Activated CD4-positive, alpha-beta T cell treated with anti-CD3 and anti-CD28 coated beads, Interleukin-2, amount 10 ng/mL, durations not matched to agents 7 days and 5 days (primary cell): ENCODE results near the gene RBM19. TPM values are rescaled to one million over a fixed set of nuclear protein-coding genes. Genes with fewer than 3 reads are reported as not detected.

Source experiments
- CTCF ChIA-PET: fragments of 350-600 bp; sonication (Branson Sonifier 250); formaldehyde crosslinking; loops from one replicate; lab custom pipeline; 2021; ENCODE audit warnings: antibody characterized with exemption; lab: Charles Lee
- POLR2A ChIA-PET: fragments of 350-600 bp; sonication (Branson Sonifier 250); formaldehyde crosslinking; loops from one replicate; lab custom pipeline; 2021; ENCODE audit warnings: antibody characterized with exemption; lab: Charles Lee
- DNase-seq: peaks from one replicate; pipeline ENCODE4 v3.0.0-alpha.2; 2020
- H3K27ac Mint-ChIP-seq: one replicate; pipeline ENCODE4 v1.8.0; 2021; ENCODE audit warnings: mild to moderate bottlenecking, moderate library complexity, mixed read lengths
- H3K27me3 Mint-ChIP-seq: one replicate; pipeline ENCODE4 v1.8.0; 2021; ENCODE audit warnings: mixed read lengths
- H3K36me3 Mint-ChIP-seq: one replicate; pipeline ENCODE4 v1.8.0; 2021; ENCODE audit warnings: low read depth, mixed read lengths
- H3K4me1 Mint-ChIP-seq: one replicate; pipeline ENCODE4 v1.8.0; 2021; ENCODE audit warnings: mixed read lengths
- H3K4me3 Mint-ChIP-seq: one replicate; pipeline ENCODE4 v1.8.0; 2021; ENCODE audit warnings: mild to moderate bottlenecking, moderate library complexity, mixed read lengths
- H3K9me3 Mint-ChIP-seq: one replicate; pipeline ENCODE4 v1.8.0; 2021; ENCODE audit warnings: mixed read lengths
- total RNA-seq, 2 experiments: library from RNA; stranded (reverse); gene quantifications; one replicate each; pipeline ENCODE4 v1.2.3, GENCODE V29; 2021

RBM19 gene, protein sequence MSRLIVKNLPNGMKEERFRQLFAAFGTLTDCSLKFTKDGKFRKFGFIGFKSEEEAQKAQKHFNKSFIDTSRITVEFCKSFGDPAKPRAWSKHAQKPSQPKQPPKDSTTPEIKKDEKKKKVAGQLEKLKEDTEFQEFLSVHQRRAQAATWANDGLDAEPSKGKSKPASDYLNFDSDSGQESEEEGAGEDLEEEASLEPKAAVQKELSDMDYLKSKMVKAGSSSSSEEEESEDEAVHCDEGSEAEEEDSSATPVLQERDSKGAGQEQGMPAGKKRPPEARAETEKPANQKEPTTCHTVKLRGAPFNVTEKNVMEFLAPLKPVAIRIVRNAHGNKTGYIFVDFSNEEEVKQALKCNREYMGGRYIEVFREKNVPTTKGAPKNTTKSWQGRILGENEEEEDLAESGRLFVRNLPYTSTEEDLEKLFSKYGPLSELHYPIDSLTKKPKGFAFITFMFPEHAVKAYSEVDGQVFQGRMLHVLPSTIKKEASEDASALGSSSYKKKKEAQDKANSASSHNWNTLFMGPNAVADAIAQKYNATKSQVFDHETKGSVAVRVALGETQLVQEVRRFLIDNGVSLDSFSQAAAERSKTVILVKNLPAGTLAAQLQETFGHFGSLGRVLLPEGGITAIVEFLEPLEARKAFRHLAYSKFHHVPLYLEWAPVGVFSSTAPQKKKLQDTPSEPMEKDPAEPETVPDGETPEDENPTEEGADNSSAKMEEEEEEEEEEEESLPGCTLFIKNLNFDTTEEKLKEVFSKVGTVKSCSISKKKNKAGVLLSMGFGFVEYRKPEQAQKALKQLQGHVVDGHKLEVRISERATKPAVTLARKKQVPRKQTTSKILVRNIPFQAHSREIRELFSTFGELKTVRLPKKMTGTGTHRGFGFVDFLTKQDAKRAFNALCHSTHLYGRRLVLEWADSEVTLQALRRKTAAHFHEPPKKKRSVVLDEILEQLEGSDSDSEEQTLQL
- total RNA-seq, result 10 to 100 TPM; 36.0 to 39.0 TPM

DNA sequence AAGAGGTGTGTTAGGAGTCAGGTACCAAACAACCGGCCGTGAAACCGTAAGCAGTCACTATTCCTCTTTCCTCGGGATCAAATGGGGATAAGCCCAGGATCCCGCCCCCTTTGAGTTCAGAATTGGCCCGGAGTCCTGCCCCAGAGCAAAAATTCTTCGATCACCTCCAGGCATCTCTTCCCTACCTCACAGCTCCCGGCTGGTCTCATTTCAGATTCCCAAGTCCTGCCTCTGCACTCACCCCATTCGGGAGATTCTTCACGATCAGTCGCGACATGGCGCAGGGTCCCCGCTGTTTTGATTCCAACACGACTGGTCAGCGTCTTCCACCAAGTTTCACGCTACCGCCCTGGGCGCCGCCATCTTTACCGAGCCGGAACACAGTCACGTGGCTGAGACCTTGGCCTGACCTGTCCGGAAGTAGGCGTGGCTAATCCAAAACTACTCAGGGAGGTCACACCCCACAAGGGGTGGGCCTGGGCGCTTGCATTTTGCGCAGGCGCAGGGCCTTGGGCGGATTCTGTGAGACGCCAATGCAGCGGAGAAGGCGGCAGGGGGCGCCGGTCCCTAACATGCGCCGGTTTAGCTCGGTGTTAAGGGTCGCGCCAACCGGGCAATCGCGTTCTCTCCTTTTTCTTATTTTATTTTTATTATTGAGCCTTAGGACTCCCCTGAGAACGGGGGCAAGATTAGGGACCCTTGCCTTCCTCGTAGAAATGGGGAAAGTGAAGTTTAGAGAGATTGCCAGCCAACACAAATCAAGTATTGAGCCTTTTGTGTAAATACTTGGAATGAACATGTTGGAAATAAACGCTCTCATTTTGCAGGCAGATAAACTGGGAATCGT lies at the start of gene RBM19:
Gene RBM19, minus strand, starts transcription at position 375 of the 847 bp plus-strand sequence. Its CDS starts 98 bp downstream, at position 277.
- H3K4me1 Mint-ChIP-seq, result peaks cover 54% of the 10 kb centered on the region
- peak; percentile 99 for DNase-seq
- H3K36me3 Mint-ChIP-seq, result peaks cover 12% of the 10 kb centered on the region
- H3K9me3 Mint-ChIP-seq, result no peaks in the 10 kb centered on the region
- H3K27me3 Mint-ChIP-seq, result peaks cover 2% of the 10 kb centered on the region
- peak within 1 kb of the TSS; percentile 98 for H3K27ac Mint-ChIP-seq
- CTCF ChIA-PET, result interaction anchor here (0.9 to 3.8 kb wide), 9 partner anchors 10 to 514 kb away, joined by 3 to 18 read pairs (median 4); no protein-coding TSS in a partner anchor
- peak within 1 kb of the TSS; percentile 93 for H3K4me3 Mint-ChIP-seq
- POLR2A ChIA-PET, result interaction anchor here (1.0 kb wide), 1 partner anchor 14 kb away, joined by 3 read pairs; no protein-coding TSS in a partner anchor

DNA sequence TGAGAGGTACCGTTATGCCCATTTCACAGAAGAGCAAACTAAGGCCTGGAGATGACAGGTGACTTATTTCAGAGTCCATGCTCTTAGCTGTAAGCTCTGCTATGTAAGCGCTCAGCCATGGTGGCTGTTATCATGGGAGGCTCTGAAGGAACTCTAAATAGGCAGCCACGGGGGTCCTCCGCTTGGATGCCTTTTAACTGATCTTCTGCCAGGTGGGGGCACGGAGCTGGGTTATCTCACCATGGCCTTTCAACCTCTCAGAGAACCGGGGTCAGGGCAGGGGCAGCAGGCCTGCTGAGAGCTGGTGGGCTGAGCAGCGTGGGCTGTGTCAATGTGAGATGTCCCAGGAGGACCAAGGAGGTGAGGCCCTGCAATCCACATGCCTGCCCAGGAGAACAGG lies 49.7 kb upstream of the RBM19 start:
- no peak overlapping the region for H3K4me3 Mint-ChIP-seq
- peaks cover 2% of the 10 kb centered on the region for H3K9me3 Mint-ChIP-seq
- no peaks in the 10 kb centered on the region for H3K4me1 Mint-ChIP-seq

DNA sequence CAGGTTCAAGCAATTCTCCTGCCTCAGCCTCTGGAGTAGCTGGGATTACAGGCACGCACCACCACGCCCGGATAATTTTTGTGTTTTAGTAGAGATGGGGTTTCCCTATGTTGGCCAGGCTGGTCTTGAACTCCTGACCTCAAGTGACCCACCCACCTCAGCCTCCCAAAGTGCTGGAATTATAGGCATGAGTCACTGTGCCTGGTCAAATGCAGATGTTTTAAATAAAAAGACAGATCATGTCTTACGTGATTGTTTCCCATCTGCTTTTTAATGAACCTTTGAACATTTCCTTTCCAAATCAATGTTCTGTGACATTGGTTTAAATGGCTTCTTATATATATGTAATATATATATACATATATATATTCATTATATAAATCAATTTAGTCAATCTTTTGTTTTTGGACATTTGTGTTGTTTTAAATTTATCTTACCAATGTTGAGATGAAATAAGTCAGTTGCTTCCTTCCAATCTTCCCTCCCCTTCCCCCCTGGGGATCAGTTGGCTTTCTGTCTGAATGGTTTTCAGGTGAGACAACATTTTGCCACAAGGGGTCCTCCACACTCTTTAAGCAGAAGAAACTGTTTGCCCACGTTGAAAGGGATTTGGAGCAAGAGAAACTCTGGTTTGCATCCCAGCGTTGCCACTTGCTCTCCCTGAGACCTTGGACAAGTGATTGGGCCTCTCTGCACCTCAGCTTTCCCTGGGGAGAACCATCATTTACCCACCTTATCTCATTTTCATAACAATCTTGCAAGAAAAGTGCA lies 47.6 kb upstream of the RBM19 start:
- no peak overlapping the region for H3K27ac Mint-ChIP-seq
- CTCF ChIA-PET, result no interaction called here
- H3K36me3 Mint-ChIP-seq, result no peaks in the 10 kb centered on the region
- no peaks in the 10 kb centered on the region for H3K4me1 Mint-ChIP-seq
- peaks cover 2% of the 10 kb centered on the region for H3K9me3 Mint-ChIP-seq
- no peak overlapping the region for H3K4me3 Mint-ChIP-seq
- no peak for DNase-seq
- H3K27me3 Mint-ChIP-seq, result peaks cover 8% of the 10 kb centered on the region
- POLR2A ChIA-PET, result no interaction called here

More for the DNA sequence above, 49.7 kb upstream of the RBM19 start:
- no peaks in the 10 kb centered on the region for H3K36me3 Mint-ChIP-seq
- peaks cover 3% of the 10 kb centered on the region for H3K27me3 Mint-ChIP-seq
- CTCF ChIA-PET, result interaction anchor here (0.6 to 1.0 kb wide), 2 partner anchors 242 to 464 kb away, joined by 4 read pairs; no protein-coding TSS in a partner anchor
- POLR2A ChIA-PET, result no interaction called here
- no peak overlapping the region for H3K27ac Mint-ChIP-seq
- DNase-seq, result no peak

DNA sequence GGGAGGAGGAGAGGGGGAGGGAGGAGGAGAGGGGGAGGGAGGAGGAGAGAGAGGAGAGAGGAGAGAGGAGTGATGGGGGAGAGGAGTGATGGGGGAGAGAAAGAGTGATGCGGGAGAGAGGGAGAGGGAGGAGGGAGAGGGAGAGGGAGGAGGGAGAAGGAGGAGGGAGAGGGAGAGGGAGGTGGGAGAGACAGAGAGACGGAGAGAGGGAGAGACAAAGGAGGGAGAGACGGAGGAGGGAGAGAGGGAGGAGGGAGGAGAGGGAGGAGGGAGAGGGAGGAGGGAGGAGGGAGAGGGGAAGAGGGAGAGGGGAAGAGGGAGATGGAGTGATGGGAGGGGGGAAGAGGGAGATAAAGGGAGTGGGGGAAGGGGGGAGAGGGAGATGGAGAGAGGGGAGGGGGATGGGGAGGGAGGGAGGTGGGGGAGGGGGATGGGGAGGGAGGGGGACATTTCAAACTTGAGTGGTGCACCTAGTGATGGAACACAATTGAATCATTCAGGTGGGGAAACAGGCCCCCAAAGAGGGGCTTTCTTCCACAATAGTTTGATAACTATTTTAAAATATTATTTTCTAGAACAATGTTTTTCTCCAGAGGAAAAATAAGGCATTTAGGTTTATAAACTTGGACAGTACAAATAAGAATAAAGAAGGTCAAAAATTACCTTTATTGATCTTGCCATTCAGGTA lies 46.8 kb upstream of the RBM19 start:
- H3K9me3 Mint-ChIP-seq, result peaks cover 2% of the 10 kb centered on the region
- ChIA-PET CTCF (no interaction called here), POLR2A (no interaction called here)
- H3K27ac Mint-ChIP-seq, result no peak overlapping the region
- peaks cover 8% of the 10 kb centered on the region for H3K27me3 Mint-ChIP-seq
- no peak overlapping the region for H3K4me3 Mint-ChIP-seq
- no peak for DNase-seq
- no peaks in the 10 kb centered on the region for H3K4me1 Mint-ChIP-seq
- H3K36me3 Mint-ChIP-seq, result no peaks in the 10 kb centered on the region

DNA sequence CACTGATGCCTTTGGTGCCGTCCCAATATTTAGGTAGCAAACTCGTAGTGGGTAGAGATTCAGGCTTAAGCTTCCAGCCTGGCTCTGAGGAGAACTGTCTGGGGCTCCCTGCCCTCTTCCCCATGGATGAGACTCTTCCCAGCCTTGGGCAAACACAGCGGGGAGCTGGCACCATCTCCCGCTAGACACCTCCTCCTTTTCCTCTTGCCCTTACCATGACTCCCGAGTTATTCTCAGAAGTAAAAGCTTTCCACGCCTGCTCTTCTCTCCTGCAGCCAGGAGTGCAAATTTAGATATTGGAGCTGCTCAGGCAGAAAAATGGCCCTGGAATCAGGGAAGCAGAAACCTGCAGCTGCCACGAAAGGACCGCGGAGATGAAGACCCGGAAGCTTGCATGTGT lies 45.6 kb upstream of the RBM19 start:
- Mint-ChIP-seq H3K27ac (no peak overlapping the region), H3K4me3 (no peak overlapping the region), H3K4me1 (no peaks in the 10 kb centered on the region), H3K9me3 (peaks cover 2% of the 10 kb centered on the region), H3K36me3 (no peaks in the 10 kb centered on the region), H3K27me3 (peaks cover 8% of the 10 kb centered on the region)
- POLR2A ChIA-PET, result no interaction called here
- CTCF ChIA-PET, result no interaction called here
- DNase-seq, result no peak

DNA sequence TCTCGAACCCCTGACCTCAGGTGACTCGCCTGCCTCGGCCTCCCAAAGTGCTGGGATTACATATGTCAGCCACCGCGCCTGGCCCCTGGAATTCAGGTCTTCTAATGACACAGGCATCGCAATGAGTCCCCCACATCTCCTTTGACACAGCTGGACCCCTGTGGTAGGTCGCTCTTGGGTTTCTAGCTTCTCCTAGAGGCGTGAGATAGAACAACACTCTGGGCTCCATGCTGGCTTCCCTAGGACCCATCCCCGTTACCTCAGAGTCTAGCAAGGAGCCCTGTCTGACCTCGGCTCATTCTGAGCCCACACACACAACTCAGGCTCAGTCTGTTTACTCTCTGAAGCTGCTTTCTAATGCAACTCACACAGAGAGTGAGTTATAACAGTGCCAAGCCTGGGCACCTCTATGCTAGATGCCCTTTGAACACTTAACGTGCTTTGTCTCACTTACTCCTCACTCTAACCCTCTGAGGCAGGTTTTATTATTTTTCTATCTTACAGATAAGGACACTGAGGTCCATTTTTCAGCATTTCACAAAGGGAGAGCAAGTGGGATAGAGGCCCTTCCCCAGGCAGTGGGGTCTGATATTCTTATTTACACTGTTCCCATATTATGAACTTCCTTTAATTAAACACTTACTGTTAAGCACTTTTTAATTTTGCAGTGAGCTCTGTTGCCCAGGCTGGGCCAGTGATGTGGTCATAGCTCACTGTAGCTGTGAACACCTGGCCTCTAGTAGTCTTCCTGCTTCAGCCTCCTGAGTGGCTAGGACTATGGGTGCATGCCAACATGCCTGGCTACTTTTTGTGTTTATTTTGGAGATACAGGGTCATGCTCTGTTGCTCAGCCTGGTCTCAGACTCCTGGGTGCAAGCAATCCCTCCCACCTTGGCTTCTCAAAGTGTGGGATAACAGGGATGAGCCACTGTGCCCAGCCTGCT lies 40.6 kb upstream of the RBM19 start:
- Mint-ChIP-seq H3K4me1 (no peaks in the 10 kb centered on the region), H3K36me3 (no peaks in the 10 kb centered on the region), H3K4me3 (no peak overlapping the region), H3K27ac (no peak overlapping the region), H3K9me3 (no peaks in the 10 kb centered on the region), H3K27me3 (peaks cover 5% of the 10 kb centered on the region)
- ChIA-PET POLR2A (no interaction called here), CTCF (no interaction called here)
- no peak for DNase-seq

DNA sequence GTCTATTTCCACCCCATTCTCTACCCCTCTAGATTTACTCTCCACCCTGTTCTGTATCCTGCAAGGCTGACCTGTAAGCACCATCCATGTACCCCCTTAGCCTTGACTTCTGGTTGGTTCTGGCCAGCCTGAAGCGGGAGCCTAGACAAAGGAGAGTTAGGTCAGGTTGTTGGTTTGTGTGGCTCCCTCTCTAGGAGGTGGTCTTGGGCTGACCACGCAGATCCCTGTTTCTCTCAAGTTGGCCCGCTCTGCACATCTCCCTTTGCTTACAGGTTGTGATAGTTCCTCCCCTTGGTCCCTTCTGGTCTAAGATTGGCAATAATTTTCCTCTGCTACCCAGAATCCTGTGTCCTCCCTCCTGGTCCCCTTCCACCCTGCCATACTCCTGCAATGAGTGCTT lies 38.3 kb upstream of the RBM19 start:
- peaks cover 5% of the 10 kb centered on the region for H3K27me3 Mint-ChIP-seq
- ChIA-PET POLR2A (no interaction called here), CTCF (interaction anchor here (1.5 kb wide), 1 partner anchor 16 kb away, joined by 4 read pairs; no protein-coding TSS in a partner anchor)
- no peaks in the 10 kb centered on the region for H3K4me1 Mint-ChIP-seq
- no peaks in the 10 kb centered on the region for H3K9me3 Mint-ChIP-seq
- H3K4me3 Mint-ChIP-seq, result no peak overlapping the region
- H3K27ac Mint-ChIP-seq, result no peak overlapping the region
- no peaks in the 10 kb centered on the region for H3K36me3 Mint-ChIP-seq
- DNase-seq, result no peak

DNA sequence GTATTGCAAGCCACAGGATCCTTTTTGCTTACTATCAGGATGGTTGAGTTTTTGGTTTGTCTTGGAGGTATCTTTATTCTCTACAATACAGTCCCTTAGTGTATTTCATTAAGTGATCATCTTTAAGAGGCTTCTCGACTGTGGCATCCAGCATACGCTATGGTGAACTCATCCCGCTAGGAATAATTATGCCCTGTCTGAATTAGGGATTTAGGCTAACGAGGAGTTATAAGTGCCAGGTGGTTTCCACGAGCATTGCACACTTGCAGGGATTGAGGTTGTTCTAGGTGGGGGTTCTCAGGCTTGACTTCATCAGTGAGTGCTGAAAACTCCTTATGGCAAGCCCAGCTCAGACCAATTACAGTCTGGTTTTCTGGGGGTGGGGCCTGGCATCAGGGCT lies 37.2 kb upstream of the RBM19 start:
- Mint-ChIP-seq H3K27ac (no peak overlapping the region), H3K9me3 (no peaks in the 10 kb centered on the region), H3K27me3 (no peaks in the 10 kb centered on the region), H3K4me3 (no peak overlapping the region), H3K36me3 (no peaks in the 10 kb centered on the region), H3K4me1 (no peaks in the 10 kb centered on the region)
- DNase-seq, result no peak
- POLR2A ChIA-PET, result no interaction called here
- CTCF ChIA-PET, result no interaction called here

DNA sequence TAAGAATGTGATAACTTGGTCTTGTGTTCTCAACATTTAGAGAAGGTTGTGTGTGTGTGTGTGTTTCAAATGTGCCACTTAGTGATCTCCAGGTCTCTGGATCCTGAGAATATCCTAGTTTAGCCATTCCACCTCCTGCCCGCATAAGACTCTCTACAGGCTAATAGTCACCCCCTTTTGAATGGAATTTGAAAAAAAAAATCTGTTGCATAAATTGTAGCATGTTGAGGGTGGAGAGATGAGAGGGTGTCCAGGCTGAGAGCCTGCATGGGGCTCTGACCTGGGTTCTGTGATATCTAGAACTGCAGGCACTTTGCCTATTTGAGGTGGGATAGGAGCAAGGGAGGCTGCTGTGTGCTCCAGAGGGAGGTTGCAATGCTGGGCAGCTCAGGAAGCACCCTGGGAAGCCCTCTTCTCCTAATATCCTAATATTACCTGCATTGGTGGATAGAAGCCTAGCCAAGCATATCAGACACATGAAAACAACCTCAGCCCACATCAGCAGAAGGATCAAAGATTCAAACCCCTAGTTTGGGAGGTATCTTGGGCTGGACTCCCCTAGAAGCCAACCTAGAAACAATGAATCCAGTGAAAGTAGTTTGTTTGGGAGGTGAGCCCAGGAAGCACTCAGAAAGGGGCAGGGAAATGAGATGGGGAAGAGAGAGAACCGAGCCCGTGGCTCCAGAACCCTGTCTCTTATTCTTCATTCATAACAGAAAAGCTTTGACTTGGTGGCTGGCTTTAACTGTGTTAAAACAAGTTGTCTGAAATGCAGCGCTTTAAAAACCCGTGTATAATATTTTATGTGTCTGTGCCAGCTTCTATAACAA lies 35.6 kb upstream of the RBM19 start:
- Mint-ChIP-seq H3K27me3 (no peaks in the 10 kb centered on the region), H3K27ac (no peak overlapping the region), H3K9me3 (no peaks in the 10 kb centered on the region), H3K4me1 (no peaks in the 10 kb centered on the region), H3K36me3 (no peaks in the 10 kb centered on the region), H3K4me3 (no peak overlapping the region)
- ChIA-PET CTCF (interaction anchor here (1.0 kb wide), 1 partner anchor 498 kb away, joined by 3 read pairs; no protein-coding TSS in a partner anchor), POLR2A (no interaction called here)
- DNase-seq, result no peak

DNA sequence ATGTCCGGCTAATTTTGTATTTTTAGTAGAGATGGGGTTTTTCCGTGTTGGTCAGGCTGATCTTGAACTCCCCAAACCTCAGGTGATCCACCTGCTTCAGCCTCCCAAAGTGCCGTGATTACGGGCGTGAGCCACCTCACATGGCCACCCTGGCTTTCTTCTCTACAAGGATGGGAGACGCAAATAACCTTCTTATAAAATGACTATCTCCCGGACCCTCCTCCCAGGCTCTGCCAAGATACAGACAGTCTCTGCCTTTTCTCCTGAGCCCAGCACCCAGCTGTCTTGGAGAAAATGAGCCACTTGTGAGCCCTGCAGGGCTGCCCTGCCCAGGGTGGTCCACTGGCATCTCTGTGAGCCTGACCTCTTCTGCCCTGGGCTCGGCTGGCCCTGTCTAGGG lies 34.7 kb upstream of the RBM19 start:
- Mint-ChIP-seq H3K27ac (no peak overlapping the region), H3K4me1 (no peaks in the 10 kb centered on the region), H3K27me3 (peaks cover 4% of the 10 kb centered on the region), H3K4me3 (no peak overlapping the region), H3K36me3 (no peaks in the 10 kb centered on the region), H3K9me3 (no peaks in the 10 kb centered on the region)
- POLR2A ChIA-PET, result no interaction called here
- DNase-seq, result no peak
- CTCF ChIA-PET, result no interaction called here
